Stimulated activated CD4-positive, alpha-beta T cell treated with anti-CD3 and anti-CD28 coated beads, Interleukin-12 subunit alpha, Interleukin-12 subunit beta, amount 100 ng/mL, for 48 hours (primary cell): ENCODE measurements around the gene HABP4.

Experiments
- DNase-seq, 3 donors: peaks; one replicate each; pipeline ENCODE4 v3.0.0-alpha.2; 2020; ENCODE audit warnings: low read depth in 2 of 3, low spot score in 1 of 3

HABP4 gene

DNA sequence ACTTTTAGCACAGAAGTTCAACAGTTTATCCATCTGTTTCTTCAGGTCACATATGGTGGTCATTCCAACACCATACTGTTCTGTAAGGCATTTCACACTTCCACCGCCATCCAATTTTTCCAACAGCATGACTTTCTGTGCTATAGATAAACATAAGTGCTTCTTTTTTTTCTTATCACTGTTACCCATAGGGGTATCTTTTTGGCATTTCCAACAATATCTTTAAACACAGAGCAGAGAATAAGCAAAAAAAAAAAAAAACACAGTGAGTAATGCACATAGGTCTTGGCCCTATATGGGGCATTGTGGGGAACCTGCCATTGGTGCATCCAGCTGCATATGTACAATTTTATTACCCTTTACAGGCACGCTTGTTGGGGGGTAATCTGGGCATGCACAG, 19.6 kb upstream of the HABP4 start:
- DNase-seq: no peak

DNA sequence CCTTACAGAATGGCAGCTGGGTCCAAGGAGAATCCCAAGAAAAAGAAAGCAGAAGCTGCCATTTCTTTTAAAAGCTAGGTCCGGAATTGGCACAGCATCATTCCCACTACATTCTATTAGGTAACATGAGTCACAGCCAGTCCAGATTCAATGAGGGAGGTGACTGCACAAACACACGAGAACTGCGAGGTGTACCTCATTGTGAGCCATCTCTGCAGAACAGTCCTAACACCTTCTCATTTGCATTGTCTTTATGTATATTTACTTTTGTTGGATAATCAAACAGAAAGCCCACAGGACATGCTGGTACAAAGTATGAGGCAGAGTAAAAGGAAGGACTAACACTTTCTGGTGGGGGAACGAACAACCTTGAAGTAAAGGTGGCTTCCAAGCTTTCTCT, 14.6 kb upstream of the HABP4 start:
- DNase-seq: no peak

DNA sequence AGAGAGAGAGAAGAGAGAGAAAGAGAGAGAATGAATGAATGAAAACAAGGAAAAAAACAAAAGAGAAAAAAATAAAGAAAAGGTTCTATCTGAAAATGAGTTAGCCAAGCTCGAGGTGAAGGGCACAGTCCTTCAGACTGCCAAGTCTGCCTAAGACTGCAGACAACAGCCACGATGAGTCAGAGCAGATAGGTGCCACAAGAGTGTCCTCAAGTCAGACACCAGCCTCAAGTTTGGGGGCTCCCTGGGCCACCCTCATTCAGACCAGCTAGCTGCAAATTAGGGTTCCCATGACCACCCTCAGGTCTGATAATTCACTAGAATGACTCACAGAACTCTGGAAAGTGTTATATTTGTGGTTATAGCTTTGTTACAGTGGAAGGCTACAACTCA, 13.9 kb upstream of the HABP4 start:
- DNase-seq: no peak

DNA sequence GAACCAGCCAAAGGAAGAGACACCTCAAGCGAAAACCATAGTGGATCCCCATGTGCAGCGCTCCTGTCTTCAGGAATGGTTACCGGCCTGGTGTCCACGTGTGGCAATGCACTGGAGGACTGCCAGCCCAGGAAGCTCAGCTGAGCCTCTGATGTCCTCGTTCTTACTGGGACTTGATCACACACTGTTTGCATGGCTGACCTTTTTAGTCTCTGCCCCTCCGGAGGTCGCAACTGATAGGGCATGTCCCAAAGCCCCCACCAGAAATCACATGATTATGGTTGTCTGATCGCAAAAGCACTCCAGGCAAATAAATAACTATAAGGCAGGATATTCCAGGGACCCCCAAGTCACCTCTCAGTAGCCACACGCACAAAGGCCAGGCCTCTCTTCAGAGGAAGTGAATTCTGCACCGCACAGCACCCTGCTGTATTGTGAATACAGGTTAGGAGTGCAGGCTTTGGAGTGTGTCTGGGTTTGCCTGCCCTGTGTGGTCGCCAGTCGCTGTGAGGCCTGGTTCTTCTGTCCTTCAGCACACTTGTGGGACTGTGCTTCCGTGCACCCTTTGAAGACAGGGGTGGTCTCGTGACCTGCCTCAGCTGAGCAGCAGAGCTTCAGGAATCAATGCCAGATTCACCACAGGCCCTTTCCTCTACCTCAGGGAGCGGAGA, 13.4 kb upstream of the HABP4 start:
- DNase-seq: no peak

DNA sequence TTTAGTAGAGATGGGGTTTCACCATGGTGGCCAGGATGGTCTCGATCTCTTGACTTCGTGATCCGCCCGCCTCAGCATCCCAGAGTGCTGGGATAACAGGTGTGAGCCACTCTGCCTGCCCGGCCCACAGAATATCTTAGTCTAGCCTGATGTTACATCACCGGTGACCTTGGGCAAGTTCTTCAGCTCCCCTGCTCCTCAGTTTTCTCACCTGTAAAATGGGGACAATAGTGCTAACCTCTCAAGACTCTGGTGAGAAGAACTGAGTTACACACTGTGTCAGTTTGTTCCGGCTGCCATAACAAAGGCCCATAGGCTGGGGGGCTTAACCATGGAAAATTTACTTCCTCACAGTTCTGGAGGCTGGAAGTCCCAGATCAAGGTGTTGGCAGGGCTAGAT, 12.5 kb upstream of the HABP4 start:
- DNase-seq: no peak

DNA sequence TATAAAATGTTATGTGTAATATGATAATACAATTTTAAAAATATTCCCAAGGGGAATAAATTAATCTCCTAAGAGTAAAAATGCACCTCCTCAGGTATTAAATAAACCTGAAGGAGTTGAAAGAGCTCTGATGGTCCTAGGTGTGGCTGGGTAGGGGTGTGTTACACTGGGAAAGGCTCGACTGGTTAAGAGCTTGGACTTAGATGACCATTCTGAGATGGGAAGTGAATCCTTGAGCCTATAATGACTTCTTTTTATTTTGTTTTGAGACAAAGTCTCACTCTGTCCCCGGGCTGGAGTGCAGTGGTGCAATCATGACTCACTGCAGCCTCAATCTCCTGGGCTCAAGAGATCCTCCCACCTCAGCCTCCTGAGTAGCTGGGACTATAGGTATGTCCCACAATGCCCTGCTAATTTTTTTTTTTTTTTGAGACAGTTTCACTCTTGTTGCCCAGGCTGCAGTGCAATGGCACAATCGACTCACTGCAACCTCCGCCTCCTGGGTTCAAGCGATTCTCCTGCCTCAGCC, 9.2 kb upstream of the HABP4 start:
- no peak for DNase-seq

DNA sequence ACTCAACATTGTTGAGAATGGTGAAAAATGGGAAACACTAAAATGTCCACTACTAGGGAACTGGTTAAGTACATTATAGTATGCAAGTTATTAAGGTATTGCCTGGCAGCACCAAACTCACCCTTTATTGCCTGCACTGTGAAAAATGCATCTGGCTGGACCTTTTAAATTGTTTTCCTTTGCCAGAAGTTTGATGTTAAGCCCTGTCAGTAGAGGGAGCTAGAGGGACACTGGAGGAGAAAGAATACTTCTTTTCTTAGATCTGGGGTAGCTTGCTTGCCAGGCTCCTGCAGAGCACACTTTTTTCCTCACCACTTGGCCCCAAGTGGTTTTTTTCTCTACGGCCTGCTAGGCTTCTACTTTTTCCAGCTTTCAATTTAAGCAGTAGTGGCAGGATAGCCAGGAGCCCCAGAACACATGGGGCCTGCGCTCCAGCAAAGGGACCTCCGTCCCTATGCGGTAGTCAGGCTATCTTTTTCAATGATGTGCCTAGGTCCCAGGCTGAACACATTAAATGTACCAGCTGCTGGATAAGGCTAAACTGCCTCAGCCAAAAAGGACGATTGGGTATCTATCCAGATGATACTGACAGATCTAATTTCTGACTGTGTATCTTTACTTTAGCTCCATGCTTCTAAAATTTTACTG, 8.0 kb upstream of the HABP4 start:
- DNase-seq: no peak

DNA sequence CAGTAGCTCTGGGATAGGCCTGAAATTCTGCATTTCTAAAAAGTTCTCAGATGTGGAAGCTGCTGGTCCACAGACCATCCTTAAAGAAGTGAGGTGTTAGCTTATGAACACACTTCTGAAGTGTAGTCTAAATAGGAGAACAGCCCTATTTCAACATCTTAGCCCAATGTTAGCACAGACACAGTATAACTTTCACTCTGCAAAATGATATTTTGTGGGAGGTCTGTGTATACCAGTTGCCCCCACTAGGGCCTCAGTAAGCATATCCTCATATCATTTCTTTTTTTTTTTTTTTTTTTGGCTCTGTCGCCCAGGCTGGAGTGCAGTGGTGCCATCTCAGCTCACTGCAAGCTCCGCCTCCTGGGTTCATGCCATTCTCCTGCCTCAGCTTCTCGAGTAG, 7.5 kb upstream of the HABP4 start:
- DNase-seq: no peak

DNA sequence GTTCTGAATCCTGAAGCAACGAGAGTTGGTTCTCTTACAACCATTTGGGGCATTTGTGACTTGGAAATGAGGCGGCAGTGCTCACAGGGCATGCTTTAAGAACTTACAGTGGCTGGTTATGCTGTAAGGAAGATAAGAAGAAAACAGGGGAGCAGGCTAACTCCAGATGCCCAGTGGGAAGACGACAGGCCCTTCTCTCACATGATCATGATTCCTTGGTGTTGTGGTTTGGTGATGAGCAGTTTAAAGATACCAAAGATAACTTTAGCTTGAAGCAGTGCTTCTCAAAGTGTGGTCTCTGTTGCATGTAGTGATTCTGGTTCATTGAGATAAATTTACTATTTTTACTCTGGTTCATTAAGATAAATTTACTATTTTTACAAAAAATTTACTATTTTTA, 2.6 kb upstream of the HABP4 start:
- no peak for DNase-seq

DNA sequence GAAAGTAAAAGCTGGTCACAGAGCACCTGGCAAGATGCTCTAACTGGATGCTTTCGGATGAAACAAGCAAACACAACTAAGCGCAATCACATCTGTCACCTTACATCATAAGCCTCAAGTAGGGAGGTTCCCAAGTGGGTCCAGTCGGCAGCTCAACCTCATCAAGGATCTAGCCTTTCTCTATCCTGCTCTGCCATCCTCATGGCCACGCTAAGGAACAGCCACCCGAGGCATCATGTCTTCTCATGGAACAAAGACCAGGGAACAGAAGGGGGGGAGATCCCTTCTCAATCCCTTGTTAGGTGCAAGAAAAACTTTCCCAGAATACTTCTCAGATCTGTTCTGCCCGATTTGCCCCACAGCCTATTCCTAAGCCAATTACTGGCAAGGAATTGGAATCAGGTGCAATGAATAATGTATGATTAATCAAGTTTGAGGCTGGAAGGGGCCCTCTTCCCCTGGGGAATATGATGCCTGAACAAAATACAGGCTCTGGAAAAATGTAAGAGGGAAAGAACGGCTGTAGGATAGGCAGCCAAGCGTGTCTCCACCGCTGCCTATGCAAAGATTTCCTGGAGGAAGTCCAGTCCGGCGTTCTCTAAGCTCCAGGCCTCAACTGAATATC, 1.3 kb upstream of the HABP4 start:
- no peak for DNase-seq

DNA sequence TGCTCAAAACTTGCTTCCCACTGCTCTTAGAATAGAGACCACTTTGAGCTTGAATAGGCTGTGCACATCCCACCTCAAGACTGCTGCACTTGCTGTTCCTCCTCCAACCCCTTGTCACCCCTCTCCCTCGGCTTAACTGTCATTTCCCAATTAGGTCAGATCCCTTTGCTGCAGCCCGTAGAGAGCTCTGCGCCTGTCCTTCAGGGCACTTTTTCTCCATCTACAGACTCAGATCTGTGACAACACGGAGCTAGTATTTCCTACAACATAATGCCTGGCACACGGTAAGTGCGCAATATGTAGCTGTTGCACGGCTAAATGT, 485 bp upstream of the HABP4 start:
- DNase-seq: no peak

DNA sequence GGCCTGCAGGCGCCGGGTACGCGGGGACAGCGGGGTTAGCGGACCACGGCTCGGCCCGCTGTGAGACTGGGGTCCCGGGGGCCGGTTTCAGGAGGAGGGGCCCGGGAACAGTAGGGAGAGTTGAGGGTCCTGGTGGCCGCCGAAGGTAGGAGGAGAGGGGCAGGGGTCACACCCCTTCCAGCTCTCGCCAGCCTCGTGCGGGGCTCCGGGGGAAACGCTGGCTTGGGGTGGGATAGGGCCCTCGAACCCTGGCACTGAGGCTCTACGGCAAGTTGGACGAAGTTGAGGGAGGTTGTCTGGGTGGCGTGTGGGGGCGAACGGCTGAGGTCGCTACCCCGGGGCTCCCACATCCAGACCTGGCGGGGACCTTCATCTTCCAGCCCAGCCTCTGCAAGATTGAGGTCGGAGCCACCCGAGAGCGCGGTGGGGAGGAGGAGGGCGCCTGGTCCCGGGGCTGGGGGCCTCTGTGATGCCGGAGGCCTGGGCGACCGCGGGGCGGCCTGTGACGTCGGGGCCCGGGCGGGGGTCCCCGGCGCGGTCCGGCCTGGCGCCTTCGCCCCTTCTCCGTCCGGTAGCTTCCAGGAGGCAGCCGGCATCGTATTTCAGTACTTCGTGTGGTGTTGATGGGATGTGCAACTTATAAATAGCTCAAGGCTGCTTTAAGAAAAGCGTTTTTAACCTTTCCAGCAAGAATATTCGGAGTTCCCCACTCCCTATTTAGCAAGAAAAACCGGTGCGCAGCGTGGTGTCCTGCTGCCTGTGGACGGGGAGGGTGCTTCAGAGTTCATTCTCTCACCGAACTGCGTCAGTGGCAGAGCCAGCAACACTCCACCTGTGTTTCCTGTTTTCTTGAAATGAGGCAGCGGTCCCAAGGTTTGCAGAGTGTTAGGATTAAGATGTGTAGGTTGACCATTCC, 902 bp downstream of the HABP4 start:
- DNase-seq: no peak

DNA sequence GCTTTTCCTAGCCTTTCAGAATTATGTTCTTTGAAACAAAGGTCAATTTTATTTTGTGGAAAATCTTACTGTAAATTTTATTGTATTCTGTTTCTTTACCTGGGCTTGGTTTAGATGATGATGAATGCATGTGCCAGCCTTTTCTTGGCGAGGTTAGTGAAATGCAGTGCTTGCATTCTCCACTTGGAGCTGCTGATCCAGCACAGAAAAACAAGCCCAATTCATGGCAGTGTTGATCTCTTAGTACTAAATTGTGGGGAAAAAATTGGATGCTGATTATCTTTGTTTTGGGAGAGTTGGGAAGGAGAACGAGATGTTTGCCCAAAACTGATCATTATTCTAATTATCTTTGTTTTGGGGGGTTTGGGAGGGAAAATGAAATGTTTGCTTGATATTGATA, 3.7 kb downstream of the HABP4 start:
- DNase-seq: no peak

DNA sequence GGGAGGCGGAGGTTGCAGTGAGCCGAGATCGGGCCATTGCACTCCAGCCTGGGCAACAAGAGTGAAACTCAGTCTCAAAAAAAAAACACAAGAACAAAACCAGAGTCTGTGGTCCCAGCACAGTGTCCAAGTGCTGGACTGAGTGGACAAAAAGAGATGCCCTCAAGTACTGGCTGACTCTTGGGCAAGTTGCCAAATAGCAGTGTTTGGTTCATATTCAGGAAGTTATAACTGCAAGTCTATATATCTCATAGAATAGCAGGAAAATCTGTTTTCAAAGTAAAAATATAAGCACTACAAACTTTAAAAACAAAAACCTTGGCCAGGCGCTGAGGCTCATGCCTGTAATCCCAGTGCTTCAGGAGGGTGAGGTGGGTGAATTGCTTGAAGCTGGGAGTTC, 7.3 kb downstream of the HABP4 start:
- no peak for DNase-seq

DNA sequence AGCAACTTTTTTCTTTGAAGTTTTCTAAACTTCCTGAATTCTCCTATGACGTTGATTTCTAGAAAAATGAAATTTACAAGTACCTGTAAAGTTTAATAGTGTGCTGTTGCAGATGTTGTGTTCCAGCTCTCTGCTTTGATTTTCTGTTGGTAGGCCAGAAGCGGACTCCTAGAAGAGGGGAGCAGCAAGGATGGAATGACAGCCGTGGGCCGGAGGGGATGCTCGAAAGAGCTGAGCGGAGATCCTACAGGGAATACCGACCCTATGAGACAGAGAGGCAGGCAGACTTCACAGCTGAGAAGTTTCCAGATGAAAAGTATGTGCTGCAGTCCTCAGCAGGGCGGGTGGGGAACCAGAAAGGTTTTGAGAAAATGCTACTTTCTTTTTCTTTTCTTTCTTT, 8.3 kb downstream of the HABP4 start:
- no peak for DNase-seq

DNA sequence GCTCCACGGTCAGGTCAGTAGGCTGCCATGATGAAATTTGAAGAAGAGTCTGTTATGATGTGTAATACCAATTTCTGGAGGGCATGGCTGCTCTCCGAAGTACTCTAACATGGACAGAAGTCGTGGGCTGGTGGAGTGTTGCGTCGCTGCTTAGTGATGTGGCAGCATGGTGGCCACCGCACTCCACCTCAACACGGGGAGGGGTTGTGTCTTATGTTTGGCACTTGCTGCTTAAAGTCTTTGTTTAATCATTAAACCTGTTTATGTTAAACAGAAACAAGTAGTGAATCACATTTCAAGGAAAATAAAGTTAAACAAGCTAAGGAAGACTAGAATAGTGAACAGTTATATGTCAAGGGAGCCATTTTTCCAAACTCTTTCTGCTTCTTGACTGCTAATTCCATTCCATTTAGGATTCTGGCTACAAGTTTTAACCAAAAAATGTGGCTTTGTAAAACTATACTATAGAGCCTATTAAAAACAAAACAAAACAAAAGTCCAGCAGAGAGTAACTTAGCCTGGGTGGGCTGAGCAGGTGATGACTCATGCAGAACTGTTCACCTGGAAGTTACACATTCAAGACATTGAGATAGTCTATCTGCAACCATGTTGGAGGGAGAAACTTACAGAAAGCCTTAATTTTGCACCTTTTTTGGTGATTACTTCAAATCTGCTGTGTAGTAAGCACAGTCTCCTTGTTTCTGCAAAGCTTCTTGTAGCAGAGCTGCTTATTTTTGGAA, 9.5 kb downstream of the HABP4 start:
- no peak for DNase-seq

DNA sequence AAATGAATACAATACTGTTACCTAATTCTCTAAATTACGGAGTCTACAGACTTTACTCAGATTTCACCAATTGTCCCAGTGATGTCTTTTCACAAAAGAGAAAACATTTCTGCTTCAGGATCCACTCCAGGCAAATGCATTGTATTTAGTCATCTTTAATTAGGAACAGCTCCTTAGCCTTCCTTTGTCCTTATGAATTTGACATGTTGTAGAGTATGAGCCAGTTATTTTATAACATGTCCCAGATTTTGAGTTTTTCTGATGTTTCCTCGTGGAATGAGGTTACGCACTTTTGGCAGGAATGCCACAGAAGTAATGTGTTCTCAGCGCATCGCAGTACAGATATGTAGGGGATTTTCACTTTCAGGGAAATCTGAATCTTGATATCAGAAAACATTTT, 10.5 kb downstream of the HABP4 start:
- no peak for DNase-seq

DNA sequence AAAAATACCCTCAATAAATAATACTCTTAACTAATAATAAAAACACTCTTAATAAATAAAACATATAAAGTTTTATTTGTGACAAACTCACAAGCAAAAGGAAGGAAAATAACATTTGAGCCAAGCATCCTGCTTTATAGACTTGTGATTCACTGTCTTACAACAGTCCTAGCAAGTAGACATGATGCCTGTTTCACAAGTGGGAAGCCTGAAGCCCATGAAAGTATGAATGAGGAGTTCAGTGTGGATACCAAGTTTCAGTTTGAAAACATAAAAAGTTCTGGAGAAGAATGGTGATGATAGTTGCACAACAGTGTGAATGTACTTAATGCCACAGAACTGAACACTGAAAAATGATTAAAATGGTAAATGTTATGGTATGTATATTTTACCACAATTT, 10.9 kb downstream of the HABP4 start:
- DNase-seq: no peak

DNA sequence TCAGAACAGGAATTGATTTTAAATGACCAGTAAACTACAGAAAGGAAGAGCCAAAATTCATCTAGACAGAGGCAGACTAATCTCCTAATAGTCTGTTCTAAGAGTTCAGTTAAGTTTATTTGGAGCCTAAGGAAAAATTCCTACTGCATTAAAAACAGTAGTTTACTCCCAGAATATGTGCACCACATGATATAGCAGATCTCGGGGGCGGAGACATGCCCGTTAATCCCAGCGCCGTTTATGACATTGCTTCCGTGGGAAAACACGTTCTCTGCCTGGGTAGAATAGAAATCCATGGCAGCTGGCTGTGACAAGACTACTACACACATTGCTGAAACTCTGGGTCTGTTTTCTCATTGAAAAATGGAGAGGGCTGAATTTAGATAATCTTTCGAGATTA, 11.4 kb downstream of the HABP4 start:
- DNase-seq: no peak

DNA sequence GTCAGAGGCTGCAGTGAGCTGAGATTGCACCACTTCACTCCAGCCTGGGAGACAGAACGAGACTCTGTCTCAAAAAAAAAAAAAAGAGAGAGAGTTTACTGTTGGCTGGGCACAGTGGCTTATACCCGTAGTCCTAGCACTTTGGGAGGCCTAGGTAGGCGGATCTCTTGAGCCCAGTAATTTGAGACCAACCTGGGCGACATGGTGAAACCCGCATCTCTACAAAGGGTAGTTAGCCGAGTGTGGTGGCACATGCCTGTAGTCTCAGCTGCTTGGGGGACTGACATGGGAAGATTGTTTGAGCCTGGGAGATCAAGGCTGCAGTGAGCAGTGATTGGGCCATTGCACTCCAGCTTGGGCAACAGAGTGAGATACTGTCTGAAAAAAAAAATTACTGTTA, 12.6 kb downstream of the HABP4 start:
- no peak for DNase-seq

DNA sequence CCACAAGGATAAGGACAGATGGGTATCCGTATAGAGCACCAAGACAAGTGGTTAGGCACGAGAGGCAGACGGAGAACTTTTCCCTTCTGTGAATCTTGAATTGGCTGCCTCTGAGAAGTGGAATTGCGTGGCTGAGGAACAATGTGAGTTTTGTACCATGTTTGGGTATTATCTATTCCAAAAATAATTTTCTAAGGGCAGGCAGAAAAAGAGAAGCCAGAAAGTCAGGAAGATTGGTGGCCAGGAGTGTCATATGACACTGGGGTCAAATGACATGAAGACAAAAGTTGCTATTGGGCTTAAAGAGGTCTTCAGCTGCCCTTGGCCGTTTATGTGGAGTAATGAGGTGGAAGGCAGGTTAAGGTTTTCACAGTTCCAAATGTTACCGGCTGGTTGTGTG, 14.5 kb downstream of the HABP4 start:
- no peak for DNase-seq
